HUES6 (cell line): ENCODE data around the gene TMC6.

ENCODE experiments used
- H3K27ac ChIP-seq: 2 replicates; pipeline ENCODE4 v1.7.0; 2013; ENCODE audit warnings: low read depth, mild to moderate bottlenecking, low read length, inconsistent platforms
- H3K27me3 ChIP-seq: 2 replicates; pipeline ENCODE4 v1.6.1; 2013; ENCODE audit warnings: low read length; ENCODE audit not compliant: control insufficient read depth, insufficient read depth
- H3K36me3 ChIP-seq: 2 replicates; pipeline ENCODE4 v1.6.1; 2013; ENCODE audit warnings: low read length; ENCODE audit not compliant: control insufficient read depth, insufficient read depth
- H3K4me1 ChIP-seq: 2 replicates; pipeline ENCODE4 v1.6.1; 2013; ENCODE audit warnings: low read length; ENCODE audit not compliant: control insufficient read depth, insufficient read depth
- H3K4me3 ChIP-seq: 2 replicates; pipeline ENCODE4 v1.5.1; 2013; ENCODE audit warnings: low read depth, low read length
- H3K9ac ChIP-seq: one replicate; pipeline ENCODE4 v1.6.1; 2013; ENCODE audit warnings: mild to moderate bottlenecking, low read length
- H3K9me3 ChIP-seq: 2 replicates; pipeline ENCODE4 v1.6.1; 2013; ENCODE audit warnings: low read depth, low read length; ENCODE audit not compliant: control insufficient read depth, insufficient read depth

The TMC6 gene

DNA sequence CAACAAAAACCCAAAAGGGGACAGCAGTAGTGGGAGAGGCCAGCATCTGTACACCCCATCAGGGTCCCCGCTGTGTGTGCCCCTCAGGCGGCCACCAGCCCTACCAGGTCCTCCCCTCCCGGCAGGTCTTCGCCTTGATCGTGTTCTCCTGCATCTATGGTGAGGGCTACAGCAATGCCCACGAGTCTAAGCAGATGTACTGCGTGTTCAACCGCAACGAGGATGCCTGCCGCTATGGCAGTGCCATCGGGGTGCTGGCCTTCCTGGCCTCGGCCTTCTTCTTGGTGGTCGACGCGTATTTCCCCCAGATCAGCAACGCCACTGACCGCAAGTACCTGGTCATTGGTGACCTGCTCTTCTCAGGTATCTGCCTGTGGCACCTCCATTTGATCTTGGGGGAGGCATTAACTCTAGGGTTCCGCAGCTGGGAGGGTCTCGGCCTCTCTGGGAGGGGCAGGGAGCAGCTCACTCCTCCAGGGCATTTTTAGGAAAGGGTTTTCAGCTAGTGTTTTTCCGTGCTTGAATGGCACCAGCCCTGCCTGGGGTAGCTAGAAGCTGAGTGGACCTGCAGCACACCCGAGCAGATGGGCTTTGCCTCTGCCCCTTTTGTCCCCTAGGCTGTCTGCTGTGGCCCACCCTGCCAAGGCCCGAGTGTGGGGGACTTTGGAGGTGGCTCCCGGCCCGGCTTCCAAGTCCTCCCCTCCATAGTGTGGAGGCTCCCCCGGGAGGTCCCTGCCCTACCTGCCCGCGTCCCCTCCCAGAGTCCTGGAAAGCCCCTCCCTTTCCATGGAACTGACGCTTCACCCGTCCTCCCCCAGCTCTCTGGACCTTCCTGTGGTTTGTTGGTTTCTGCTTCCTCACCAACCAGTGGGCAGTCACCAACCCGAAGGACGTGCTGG lies 42.4 kb upstream of the TMC6 start:
- Histone ChIP-seq H3K36me3 (peaks cover 41% of the 10 kb centered on the region), H3K4me1 (peaks cover 39% of the 10 kb centered on the region)

DNA sequence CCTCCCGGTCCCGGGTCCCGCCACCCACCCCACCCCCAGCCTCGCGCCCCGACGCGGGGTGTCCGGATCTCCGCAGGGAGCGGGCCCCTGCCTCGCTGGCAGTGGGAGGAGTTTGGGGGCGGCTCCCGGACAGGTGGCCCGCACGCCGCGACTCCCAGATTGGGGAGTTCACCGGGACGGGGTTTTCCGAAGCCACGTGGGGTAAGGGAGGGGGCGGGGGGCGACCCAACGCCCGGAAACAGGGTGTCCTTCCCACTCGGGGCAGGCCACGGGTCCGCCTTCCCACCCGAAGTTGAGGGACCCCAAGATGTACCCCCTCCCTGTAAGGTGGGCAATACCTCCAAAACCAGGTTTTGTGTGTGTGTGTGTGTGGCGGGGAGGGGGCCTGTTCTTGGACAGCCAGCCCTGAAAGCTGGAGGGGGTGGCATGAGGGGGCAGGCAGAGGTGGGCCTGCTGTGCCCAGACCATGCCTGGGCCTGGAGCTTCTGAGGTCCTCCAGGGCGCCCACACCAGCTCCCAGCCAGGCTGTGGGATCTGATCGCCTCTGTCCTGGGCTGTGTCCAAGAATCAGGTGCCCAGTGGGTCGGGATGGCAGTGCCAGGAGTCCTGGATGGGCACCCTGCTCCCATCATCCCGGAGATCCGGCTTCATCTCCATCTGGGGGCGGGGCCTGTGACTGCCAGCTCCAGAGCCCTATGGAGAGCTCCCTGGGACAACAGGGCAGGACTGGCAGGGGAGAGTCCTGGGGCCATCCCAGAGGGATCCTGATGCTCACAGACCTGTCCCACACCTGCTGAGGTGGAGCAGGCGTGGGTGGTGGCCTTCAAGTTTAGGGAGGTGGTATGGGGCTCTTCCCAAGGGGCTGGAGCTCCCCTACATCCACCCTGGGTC lies 40.6 kb upstream of the TMC6 start:
- no peaks in the 10 kb centered on the region for H3K9me3 ChIP-seq
- H3K9ac ChIP-seq, result peak overlapping the region; percentile 54
- H3K4me3 ChIP-seq, result peak overlapping the region; percentile 78
- H3K27ac ChIP-seq, result no peak overlapping the region
- H3K27me3 ChIP-seq, result no peaks in the 10 kb centered on the region
- H3K36me3 ChIP-seq, result peaks cover 23% of the 10 kb centered on the region
- peaks cover 35% of the 10 kb centered on the region for H3K4me1 ChIP-seq

More for the DNA sequence above, 42.4 kb upstream of the TMC6 start:
- Histone ChIP-seq H3K27me3 (no peaks in the 10 kb centered on the region), H3K27ac (no peak overlapping the region), H3K9ac (no peak overlapping the region), H3K9me3 (no peaks in the 10 kb centered on the region), H3K4me3 (no peak overlapping the region)

DNA sequence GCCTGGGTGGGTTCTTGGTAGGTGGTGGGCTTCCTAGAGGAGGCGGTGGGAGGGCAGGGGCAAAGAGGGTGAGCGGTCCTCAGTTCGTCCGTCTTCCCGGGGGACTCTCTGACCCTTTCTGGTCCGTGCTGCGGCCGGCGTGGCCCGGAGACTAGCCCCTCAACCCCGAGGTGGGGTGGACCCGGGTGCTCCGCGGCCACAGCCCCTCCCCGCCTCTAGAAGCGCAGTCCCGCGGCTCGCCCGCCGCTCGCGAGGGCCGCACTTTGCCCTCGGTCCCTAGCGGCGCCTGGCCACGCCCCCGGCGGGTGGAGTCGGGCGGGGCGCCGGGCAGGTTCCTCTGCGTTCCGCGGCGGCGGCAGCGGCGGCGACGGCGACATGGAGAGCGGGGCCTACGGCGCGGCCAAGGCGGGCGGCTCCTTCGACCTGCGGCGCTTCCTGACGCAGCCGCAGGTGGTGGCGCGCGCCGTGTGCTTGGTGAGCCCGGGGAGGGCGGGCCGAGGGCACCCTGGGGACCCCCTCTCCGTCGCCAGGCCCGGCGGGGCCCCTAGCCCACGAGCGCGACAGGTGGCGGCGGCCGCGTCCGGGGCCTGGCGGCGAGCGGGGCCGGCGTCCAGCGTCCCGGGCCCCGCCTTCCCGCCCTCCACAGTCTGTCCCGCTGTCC lies 39.8 kb upstream of the TMC6 start, which contains the start of gene SYNGR2:
TSS of gene SYNGR2 (plus strand) at position 340 of the 661 bp plus-strand sequence. CDS start at position 376, 36 bp downstream.
- Histone ChIP-seq H3K27ac (no peak within 1 kb of the TSS), H3K9ac (peak within 1 kb of the TSS; percentile 71)

DNA sequence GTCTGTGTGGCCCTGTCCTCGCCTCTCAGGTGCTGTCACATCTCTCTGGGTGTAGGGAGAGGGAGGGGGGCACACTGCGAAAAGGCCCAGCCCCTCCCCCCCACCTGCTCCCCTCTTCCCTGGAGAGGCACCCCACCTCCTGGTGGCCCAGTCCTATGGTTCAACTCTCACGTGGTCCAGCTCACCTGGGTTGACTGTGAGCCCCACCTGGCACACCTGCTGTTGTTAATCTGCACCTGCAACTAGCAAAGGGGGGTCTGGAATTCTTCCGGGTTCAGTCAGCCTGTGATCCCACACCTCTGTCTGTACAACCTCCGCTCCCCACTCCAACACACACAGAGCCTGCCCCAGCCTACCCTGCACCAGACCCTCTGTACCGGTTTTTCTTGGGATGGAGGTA lies 37.9 kb upstream of the TMC6 start:
- no peak overlapping the region for H3K27ac ChIP-seq
- H3K9ac ChIP-seq, result no peak overlapping the region
- no peaks in the 10 kb centered on the region for H3K9me3 ChIP-seq
- peaks cover 4% of the 10 kb centered on the region; the same call in 1 of the 2 replicates for H3K36me3 ChIP-seq
- H3K4me1 ChIP-seq, result peaks cover 15% of the 10 kb centered on the region
- no peak overlapping the region for H3K4me3 ChIP-seq
- no peaks in the 10 kb centered on the region for H3K27me3 ChIP-seq

More for the DNA sequence above, 39.8 kb upstream of the TMC6 start, which contains the start of gene SYNGR2:
- Histone ChIP-seq H3K4me3 (peak within 1 kb of the TSS; percentile 78), H3K27me3 (no peaks in the 10 kb centered on the region), H3K4me1 (peaks cover 34% of the 10 kb centered on the region), H3K9me3 (no peaks in the 10 kb centered on the region), H3K36me3 (peaks cover 15% of the 10 kb centered on the region)

DNA sequence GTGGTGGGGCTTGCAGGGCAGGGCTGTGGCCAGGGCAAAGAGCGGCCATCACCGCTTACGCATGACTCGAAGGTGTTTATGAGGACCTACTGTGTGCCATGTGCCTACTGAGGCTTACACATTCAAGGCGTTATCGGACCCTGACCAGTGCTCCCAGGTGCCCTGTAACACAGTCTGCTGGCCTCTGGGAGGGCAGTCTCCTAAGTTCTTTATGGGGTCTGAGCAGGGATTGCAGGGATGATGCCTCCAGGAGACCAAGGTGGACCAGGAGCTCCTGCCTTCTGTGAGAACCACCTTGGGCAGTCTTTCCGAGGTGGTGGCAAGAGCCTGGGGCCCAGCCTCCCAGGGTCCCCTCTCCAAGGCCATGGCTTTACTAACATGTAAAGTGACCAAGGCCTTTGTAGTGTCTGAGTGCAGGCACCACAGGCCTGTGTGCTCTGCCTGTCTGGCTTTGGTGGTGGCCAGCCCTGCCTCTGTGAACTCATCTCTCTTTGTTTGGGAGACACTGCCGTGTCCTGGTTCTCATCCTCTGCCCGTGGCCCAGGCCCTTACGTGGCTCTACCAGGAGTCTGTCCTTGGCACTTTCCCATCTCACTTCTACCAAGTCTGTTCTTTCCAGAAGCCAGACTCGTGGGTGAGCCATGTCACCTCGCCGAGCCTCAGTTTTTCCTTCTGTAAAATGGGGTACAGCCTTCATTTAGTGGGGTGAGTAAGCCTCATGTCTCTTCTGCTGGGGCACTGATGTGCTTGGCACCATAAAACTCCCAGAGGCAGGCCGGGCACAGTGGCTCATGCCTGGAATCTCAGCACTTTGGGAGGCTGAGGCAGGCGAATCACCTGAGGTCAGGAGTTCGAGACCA lies 36.4 kb upstream of the TMC6 start:
- Histone ChIP-seq H3K27me3 (no peaks in the 10 kb centered on the region), H3K9ac (no peak overlapping the region), H3K9me3 (no peaks in the 10 kb centered on the region), H3K4me1 (peaks cover 8% of the 10 kb centered on the region), H3K4me3 (no peak overlapping the region), H3K36me3 (no peaks in the 10 kb centered on the region), H3K27ac (no peak overlapping the region)

DNA sequence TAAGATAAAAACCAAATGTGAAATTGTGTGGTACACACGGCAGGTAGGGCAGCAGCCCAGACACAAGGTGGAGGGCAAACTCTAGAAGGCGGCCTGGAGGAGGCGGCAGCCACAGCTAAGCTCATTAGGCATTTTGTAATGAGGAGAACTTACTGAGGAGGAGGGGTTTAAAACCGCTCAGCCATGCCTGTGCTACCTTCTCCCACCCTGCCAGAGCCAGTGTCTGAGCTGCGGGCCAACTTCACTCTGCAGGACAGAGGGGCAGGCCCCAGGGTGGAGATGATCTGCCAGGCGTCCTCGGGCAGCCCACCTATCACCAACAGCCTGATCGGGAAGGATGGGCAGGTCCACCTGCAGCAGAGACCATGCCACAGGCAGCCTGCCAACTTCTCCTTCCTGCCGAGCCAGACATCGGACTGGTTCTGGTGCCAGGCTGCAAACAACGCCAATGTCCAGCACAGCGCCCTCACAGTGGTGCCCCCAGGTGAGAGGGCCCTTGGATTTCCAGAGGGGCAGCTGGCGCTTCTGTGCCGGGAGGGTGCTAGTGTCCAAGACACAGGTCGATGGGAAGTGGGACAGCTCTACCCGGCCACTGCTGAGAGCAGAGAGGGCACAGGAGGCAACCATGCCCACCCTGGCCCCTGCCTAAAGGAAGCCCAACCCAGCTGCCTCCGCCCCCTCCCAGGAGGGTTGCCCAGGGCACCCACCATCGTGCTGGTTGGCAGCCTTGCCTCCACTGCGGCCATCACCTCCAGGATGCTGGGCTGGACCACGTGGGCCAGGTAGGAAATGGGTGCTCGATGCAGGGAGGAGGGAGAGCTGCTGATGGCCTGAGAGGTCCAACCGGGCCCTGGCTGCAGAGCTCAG lies 35.6 kb upstream of the TMC6 start:
- Histone ChIP-seq H3K27me3 (no peaks in the 10 kb centered on the region), H3K4me1 (no peaks in the 10 kb centered on the region), H3K9me3 (no peaks in the 10 kb centered on the region), H3K27ac (no peak overlapping the region), H3K9ac (no peak overlapping the region), H3K36me3 (no peaks in the 10 kb centered on the region), H3K4me3 (no peak overlapping the region)

DNA sequence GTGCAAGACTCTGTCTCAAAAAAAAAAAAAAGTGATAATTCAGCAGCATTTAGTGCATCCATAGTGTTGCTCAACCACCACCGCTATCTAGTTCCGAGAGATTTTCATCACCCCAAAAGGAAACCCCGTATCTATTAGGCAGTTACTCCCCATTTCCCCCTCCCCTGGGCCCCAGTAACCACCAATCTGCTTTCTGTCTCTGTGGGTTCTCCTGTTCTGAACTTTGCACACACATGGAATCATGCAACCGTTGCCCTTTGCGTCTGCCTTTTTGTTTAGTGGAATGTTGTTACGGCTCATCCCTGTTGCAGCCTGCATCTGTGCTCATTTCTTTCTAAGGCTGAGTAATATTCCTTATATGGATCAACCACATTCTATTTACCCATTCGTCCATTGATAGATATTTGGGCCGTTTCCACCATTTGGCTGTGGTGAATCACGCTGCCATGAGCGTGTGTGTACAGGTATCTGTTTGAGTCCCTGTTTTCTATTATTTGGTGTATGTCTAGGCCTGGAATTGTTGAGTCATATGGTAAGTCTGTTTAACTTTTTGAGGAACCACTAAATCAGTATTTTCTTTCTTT lies 31.1 kb upstream of the TMC6 start:
- no peak overlapping the region for H3K4me3 ChIP-seq
- no peaks in the 10 kb centered on the region for H3K9me3 ChIP-seq
- H3K4me1 ChIP-seq, result no peaks in the 10 kb centered on the region
- no peak overlapping the region for H3K27ac ChIP-seq
- no peaks in the 10 kb centered on the region for H3K27me3 ChIP-seq
- no peaks in the 10 kb centered on the region for H3K36me3 ChIP-seq
- H3K9ac ChIP-seq, result no peak overlapping the region

DNA sequence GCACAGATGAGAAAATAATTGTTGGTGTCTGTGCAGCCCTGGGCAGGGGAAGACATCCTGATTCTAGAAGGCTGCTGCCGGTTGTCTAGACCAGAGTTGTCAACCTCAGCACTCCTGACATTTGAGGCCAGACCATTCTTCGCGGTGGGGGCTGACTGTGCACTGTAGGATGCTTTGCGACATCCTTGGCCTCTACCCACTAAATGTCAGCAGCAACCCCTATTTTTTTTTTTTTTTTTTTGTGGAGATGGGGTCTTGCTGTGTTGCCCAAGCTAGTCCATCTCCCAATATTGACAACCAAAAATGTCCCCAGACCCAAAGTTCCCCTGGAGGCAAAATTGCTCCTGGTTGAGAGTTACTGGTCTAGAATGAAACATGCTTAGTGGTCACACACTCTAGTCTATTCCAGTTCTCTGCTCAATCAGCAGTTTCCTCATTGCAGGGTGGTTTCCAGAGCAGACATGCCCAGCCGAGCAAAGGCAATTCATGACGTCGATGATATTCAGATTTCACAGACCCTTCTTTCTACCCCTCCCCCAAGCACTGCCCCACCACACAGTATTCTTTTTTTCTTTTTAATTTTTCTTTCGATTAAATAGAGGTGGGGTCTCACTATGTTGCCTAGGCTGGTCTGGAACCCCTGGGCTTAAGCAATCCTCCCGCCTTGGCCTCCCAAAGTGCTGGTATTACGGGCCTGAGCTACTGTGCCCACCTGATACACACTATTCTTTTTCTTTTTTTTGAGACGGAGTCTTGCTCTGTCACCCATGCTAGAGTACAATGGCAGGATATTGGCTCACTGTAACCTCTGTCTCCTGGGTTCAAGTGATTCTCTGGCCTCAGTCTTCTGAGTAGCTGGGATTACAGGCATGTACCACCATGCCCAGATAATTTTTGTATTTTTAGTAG lies 26.6 kb upstream of the TMC6 start:
- Histone ChIP-seq H3K9ac (no peak overlapping the region), H3K9me3 (no peaks in the 10 kb centered on the region), H3K36me3 (no peaks in the 10 kb centered on the region), H3K4me3 (no peak overlapping the region), H3K27ac (no peak overlapping the region), H3K4me1 (peaks cover 6% of the 10 kb centered on the region; the same call in 1 of the 2 replicates), H3K27me3 (no peaks in the 10 kb centered on the region)
